Panc1 (cell line): ENCODE data around the gene DCAF5.

ENCODE experiments used
- CTCF ChIP-seq: fragments of 450-650 bp; IDR thresholded peaks from 2 replicates; pipeline ENCODE4 v1.5.1; 2017; ENCODE audit warnings: mild to moderate bottlenecking
- POLR2AphosphoS5 ChIP-seq: IDR thresholded peaks from 2 replicates; pipeline ENCODE4 v1.6.1; 2012; ENCODE audit warnings: mild to moderate bottlenecking, low read depth, low read length, moderate library complexity

GRCh38 chr14:69171569-69171968, 18.6 kb upstream of the DCAF5 start:
- no peak for TF ChIP-seq CTCF
- TF ChIP-seq POLR2AphosphoS5: no peak
